RWPE2 (cell line): ENCODE measurements around the gene ZNF57.

Source experiments
- ATAC-seq: fragments of 200-7000 bp; cut with Tn5 transposase; 3 replicates; pipeline ENCODE4 v1.9.1; 2021; ENCODE audit warnings: low read depth
- DNase-seq: peaks from one replicate; pipeline ENCODE4 v3.0.0-alpha.2; 2020; ENCODE audit warnings: low spot score
- H3K27ac ChIP-seq: fragments of 450-650 bp; 2 replicates; pipeline ENCODE4 v1.5.1; 2017; ENCODE audit warnings: mild to moderate bottlenecking; ENCODE audit not compliant: poor library complexity, severe bottlenecking
- H3K27me3 ChIP-seq: fragments of 250-450 bp; sonication (Bioruptor Pico); 2 replicates; pipeline ENCODE4 v1.5.1; 2021; ENCODE audit warnings: mild to moderate bottlenecking, moderate library complexity; ENCODE audit not compliant: insufficient read depth, poor library complexity, severe bottlenecking
- H3K36me3 ChIP-seq: fragments of 250-450 bp; sonication (Bioruptor Pico); 2 replicates; pipeline ENCODE4 v1.5.1; 2020; ENCODE audit warnings: low read depth, mild to moderate bottlenecking, moderate library complexity
- H3K4me1 ChIP-seq: fragments of 250-450 bp; sonication (Bioruptor Pico); 2 replicates; pipeline ENCODE4 v1.5.1; 2021; ENCODE audit warnings: mild to moderate bottlenecking, moderate library complexity; ENCODE audit not compliant: insufficient read depth, poor library complexity, severe bottlenecking
- H3K4me3 ChIP-seq: fragments of 250-450 bp; sonication (Bioruptor Pico); 2 replicates; pipeline ENCODE4 v1.5.1; 2021; ENCODE audit warnings: mild to moderate bottlenecking, moderate library complexity; ENCODE audit not compliant: severe bottlenecking
- H3K9me3 ChIP-seq: fragments of 250-450 bp; sonication (Bioruptor Pico); 2 replicates; pipeline ENCODE4 v1.5.1; 2021; ENCODE audit warnings: mild to moderate bottlenecking, moderate library complexity; ENCODE audit not compliant: severe bottlenecking
- TF ChIP-seq, protein P1 (sequence below): fragments of 450-650 bp; IDR thresholded peaks from one replicate; pipeline ENCODE4 v1.5.1; 2017; ENCODE audit warnings: mild to moderate bottlenecking, moderate library complexity; ENCODE audit not compliant: poor library complexity, severe bottlenecking

The ZNF57 gene

DNA sequence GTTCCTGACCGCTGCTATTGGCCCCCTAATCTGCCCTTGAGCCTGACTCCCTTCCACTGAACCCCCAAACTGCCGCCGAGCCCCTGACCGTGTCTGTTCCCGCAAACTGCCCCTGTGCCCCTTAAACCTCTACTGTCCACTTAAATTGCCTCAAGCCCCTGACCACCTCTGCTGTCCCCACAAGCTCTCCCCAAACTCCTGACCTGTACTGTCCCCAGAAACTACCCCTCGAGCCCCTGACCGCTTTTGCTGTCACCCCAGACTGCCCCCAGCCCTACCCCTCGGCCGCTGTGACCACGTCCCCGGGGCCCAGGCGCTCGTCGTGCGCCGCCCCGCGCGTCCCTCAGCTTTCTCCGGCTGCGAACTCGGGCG, 43.7 kb downstream of the ZNF57 start:
- H3K36me3 ChIP-seq = no peaks in the 10 kb centered on the region
- peak overlapping the region; percentile 86 for H3K4me3 ChIP-seq
- H3K9me3 ChIP-seq = no peaks in the 10 kb centered on the region
- no peak overlapping the region for H3K27ac ChIP-seq
- H3K4me1 ChIP-seq = no peaks in the 10 kb centered on the region
- no peak for DNase-seq
- TF ChIP-seq, protein P1, sequence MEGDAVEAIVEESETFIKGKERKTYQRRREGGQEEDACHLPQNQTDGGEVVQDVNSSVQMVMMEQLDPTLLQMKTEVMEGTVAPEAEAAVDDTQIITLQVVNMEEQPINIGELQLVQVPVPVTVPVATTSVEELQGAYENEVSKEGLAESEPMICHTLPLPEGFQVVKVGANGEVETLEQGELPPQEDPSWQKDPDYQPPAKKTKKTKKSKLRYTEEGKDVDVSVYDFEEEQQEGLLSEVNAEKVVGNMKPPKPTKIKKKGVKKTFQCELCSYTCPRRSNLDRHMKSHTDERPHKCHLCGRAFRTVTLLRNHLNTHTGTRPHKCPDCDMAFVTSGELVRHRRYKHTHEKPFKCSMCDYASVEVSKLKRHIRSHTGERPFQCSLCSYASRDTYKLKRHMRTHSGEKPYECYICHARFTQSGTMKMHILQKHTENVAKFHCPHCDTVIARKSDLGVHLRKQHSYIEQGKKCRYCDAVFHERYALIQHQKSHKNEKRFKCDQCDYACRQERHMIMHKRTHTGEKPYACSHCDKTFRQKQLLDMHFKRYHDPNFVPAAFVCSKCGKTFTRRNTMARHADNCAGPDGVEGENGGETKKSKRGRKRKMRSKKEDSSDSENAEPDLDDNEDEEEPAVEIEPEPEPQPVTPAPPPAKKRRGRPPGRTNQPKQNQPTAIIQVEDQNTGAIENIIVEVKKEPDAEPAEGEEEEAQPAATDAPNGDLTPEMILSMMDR = no peak
- ATAC-seq = no peak
- no peaks in the 10 kb centered on the region for H3K27me3 ChIP-seq

DNA sequence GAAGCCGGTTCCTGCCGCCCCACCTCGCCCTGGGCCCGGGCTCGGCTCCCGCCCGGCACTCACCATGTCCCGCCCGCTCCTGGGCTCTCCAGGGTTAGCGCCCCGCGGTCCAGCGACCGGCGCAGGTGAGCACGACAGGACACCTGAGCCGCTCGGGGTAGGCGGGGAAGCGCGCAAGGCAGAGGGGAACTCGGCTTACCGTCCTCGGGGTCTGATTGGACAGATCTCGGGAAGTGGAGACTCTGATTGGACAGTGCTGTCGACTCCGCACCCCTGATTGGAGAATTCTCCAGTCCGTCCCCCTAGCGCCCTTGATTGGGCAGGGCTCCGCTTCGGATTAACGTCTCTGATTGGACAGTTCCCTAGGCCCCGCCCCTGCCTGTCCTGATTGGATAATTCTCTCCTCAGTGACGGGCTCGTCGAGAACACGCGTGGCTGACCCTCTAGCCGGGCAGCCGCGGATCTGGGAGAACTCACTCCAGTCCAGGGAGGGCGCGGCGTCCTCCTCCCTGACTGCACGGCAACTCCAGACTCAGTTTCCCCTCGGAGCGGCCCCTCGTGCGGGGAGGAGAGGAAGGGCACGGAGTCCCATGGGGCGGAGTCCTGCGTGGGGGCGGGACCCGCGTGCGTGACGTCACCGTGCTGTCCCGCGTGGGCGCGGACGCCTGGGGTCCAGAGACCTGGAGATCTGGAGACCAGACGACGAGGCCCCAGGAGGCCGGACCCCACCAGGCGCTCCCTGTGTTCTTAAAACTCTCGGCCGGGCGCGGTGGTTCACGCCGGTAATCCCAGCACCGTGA, 44.2 kb downstream of the ZNF57 start, which contains the start of gene ZNF77:
TSS of gene ZNF77 (minus strand) at position 197 of the 800 bp plus-strand sequence. CDS start at position 66, 131 bp downstream.
- DNase-seq = peak; percentile 97
- TF ChIP-seq, protein P1 = no peak
- peak; percentile 99 for ATAC-seq

DNA sequence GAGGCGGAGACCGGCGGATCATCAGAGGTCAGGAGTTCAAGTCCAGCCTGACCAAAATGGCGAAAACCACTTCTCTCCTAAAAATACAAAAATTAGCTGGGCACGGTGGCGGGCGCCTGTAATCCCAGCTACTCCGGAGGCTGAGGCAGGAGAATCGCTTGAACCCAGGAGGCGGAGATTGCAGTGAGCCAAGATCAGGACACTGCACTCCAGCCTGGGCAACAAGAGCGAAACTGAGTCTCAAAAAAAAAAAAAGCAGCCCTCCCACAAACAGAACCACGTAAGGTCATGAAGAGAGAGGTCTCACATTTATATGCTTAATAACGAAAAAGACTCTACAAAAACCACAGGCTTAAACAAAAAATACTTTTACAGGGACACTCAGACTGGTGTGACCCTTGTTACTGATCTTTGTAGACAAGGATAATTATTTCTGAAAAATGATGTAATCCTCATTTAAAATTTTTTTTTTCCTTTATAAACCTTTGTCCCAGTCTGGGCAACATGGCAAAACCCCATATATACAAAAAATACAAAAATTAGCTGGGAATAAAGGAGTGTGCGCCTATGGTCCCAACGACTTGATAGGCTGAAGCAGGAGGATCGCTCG, 45.0 kb downstream of the ZNF57 start:
- ATAC-seq (no peak), DNase-seq (no peak)
- Histone ChIP-seq H3K9me3 (no peaks in the 10 kb centered on the region), H3K27ac (peak overlapping the region; percentile 43), H3K27me3 (no peaks in the 10 kb centered on the region), H3K4me1 (no peaks in the 10 kb centered on the region), H3K36me3 (no peaks in the 10 kb centered on the region), H3K4me3 (peak overlapping the region; percentile 86)
- TF ChIP-seq, protein P1 = no peak

More for the DNA sequence above, 44.2 kb downstream of the ZNF57 start, which contains the start of gene ZNF77:
- Histone ChIP-seq H3K27me3 (no peaks in the 10 kb centered on the region), H3K27ac (peak within 1 kb of the TSS; percentile 43), H3K4me3 (peak within 1 kb of the TSS; percentile 86), H3K36me3 (no peaks in the 10 kb centered on the region), H3K9me3 (no peaks in the 10 kb centered on the region), H3K4me1 (no peaks in the 10 kb centered on the region)

DNA sequence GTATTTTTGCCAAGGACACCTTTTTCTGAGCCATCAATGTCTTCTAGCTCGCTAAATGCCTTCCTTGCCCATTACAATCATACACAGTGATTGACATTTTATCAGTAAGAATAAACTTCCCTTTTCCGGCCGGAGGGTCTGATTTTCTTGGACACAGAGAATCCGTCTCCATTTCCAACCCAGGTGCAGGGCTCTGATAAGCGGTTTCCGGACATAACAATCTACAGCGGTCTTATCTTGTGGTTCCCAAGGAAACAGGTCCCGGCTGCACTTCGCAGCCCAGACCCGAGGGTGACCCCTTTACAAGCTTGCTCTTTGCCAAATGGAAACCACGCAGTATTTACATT, 49.2 kb downstream of the ZNF57 start:
- H3K4me1 ChIP-seq = peaks cover 3% of the 10 kb centered on the region
- TF ChIP-seq, protein P1 = no peak
- no peaks in the 10 kb centered on the region for H3K36me3 ChIP-seq
- H3K9me3 ChIP-seq = no peaks in the 10 kb centered on the region
- ATAC-seq (no peak), DNase-seq (no peak)
- no peaks in the 10 kb centered on the region for H3K27me3 ChIP-seq
- H3K4me3 ChIP-seq = peak overlapping the region; percentile 64
- H3K27ac ChIP-seq = peak overlapping the region; percentile 62
